ENCODE data around the gene SSH2.
A peak's percentile ranks its signal among the peaks of the same experiment; 100 is the strongest.

SSH2 gene

DNA sequence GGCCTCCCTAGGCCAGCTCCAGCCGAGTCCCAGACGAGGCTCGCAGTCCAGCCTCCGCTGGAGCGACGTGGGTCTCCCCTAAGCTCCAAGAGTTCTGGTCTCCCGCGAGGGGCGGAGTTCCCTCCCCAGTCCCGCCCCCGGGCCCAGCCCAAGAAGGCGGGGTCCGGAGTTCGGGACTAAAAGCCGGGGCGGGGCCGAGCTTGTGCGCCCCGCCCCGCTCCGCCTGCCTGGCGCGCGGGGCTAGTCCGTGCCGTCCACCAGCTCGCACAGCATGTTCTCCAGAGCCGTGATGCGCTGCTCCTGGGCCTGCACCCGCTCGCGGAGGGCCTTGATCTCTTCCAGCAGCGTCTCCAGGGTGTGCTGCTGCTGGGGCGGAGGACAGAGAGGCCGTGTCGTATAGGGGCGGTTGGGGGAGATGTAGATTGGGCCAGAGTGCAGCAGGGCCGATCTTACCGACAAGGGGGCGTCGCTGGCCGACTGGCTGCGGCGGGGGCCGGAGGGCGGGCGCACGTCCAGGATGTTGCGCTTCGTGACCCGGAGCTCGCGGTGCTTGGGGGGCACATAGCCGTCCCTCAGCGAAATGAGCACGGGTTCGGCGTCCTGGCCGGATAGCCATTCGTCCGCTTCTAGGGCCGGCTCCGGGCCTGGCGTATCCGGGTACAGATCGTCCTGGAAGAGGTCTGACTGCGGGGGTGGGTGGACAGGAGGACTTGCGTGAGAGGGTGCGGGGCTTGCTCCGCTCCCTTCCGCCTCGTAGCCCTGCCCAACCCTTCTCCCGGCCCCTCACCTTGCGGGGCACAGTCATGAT lies 314.3 kb downstream of the SSH2 start:
- TF ChIP-seq, protein P1, sequence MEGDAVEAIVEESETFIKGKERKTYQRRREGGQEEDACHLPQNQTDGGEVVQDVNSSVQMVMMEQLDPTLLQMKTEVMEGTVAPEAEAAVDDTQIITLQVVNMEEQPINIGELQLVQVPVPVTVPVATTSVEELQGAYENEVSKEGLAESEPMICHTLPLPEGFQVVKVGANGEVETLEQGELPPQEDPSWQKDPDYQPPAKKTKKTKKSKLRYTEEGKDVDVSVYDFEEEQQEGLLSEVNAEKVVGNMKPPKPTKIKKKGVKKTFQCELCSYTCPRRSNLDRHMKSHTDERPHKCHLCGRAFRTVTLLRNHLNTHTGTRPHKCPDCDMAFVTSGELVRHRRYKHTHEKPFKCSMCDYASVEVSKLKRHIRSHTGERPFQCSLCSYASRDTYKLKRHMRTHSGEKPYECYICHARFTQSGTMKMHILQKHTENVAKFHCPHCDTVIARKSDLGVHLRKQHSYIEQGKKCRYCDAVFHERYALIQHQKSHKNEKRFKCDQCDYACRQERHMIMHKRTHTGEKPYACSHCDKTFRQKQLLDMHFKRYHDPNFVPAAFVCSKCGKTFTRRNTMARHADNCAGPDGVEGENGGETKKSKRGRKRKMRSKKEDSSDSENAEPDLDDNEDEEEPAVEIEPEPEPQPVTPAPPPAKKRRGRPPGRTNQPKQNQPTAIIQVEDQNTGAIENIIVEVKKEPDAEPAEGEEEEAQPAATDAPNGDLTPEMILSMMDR (IDR thresholded peaks at IDR 0.05; ENCODE audit: control insufficient read depth, insufficient read depth, low read depth, low read length, missing control alignments): no peak
- DNase-seq (ENCODE audit: low read depth): no peak
- H3K4me3 ChIP-seq (ENCODE audit: control insufficient read depth, low read depth, low read length): peak overlapping the region; percentile 27

DNA sequence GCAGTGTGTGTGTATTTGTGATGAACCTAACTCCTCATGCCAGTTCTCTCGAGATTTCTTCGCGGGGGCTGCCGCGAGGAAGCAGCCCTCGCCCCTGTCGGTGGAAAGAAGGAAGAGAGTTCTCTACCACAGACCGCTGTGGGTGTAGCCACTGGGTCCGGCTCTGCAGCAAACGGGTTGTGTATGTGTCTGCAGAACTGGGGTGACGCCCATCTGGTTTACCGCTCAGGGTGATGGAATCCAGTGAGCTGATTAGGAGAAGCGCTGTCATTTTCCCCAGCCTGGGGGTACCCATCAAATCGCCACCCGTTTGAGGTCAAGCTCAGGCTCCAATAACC lies 315.0 kb downstream of the SSH2 start:
- no peak overlapping the region for H3K4me3 ChIP-seq (ENCODE audit: control insufficient read depth, low read depth, low read length)
- no peak for DNase-seq (ENCODE audit: low read depth)
- TF ChIP-seq, protein P1 (IDR thresholded peaks at IDR 0.05; ENCODE audit: control insufficient read depth, insufficient read depth, low read depth, low read length, missing control alignments): no peak

DNA sequence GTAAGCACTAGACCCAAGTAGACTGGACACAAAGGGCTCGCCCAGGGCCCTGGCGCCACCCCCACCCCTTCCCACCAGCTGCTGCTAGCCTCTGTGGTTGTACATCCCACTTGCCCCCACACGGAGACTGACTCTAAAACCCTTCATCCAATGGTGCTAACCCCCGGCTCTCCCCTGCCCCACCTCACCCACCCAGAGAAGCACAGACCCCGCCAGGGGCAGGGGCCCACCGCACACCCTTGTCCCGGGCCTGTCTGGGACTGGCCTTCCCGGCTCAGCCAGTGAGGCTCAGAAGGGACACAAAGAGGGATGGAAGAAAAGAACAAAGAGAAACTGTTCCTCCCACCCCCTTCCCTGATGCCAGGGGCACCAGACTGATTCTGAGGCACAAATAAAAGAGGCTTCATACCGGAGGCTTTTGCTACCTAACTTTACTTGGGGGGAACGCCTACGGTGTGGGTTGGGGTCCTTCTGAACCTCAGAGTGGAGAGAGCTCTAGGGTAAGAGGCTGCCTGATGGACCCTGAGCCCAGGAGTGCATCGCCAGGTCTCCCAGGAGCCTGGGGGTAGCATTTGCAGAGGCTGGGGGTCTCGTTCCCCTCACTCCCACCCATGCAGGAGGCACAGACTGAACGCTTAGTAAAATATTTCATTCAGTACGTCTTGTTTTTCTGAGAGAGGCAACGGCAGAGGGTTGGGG lies 315.5 kb downstream of the SSH2 start:
- TF ChIP-seq, protein P1 (IDR thresholded peaks at IDR 0.05; ENCODE audit: control insufficient read depth, insufficient read depth, low read depth, low read length, missing control alignments): no peak
- no peak overlapping the region for H3K4me3 ChIP-seq (ENCODE audit: control insufficient read depth, low read depth, low read length)
- DNase-seq (ENCODE audit: low read depth): no peak

DNA sequence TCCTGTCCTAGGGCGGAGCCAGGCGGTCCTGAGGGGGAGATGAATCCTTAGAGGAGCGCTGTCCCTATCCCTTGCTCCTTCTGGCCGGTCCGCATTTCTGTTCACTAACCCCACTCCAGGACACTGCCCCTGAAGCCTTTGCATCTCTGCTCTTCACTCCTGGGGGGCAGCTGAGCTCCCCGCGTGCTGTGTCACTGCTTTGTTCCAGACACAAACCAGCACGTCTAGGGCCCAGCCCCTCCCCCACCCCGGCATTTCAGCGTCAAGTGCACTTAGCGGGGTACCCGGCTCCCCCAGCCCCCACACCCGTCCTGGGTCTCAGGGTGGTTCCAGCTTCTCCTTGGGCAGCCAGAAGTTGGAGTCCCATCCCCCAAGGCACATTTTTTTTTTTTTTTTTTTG lies 316.2 kb downstream of the SSH2 start:
- DNase-seq (ENCODE audit: low read depth): no peak
- TF ChIP-seq, protein P1 (IDR thresholded peaks at IDR 0.05; ENCODE audit: control insufficient read depth, insufficient read depth, low read depth, low read length, missing control alignments): no peak
- H3K4me3 ChIP-seq (ENCODE audit: control insufficient read depth, low read depth, low read length): peak overlapping the region; percentile 10

DNA sequence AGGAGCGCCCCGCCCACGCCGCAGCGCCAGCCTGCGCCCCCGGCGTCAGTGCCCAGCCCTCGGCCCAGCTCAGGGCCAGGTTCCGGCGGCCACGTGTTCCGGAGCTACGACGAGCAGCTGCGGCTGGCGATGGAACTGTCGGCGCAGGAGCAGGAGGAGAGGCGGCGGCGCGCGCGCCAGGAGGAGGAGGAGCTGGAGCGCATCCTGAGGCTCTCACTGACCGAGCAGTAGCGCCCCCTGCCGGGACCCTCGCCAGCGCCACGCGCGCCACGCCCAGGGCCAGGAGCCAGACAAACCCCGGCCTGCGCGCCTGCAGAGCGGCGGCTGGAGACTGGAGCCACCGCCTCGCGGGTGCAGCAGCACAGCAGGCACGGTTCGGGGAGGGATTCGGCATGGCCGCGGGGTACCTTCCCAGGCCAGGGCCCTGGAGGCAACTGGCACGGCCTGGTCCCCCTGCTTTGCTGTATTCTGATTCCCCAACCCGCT lies 316.6 kb downstream of the SSH2 start:
- peak overlapping the region; percentile 10 for H3K4me3 ChIP-seq (ENCODE audit: control insufficient read depth, low read depth, low read length)
- no peak for DNase-seq (ENCODE audit: low read depth)

More for the DNA sequence above, 316.6 kb downstream of the SSH2 start:
- TF ChIP-seq, protein P1 (IDR thresholded peaks at IDR 0.05; ENCODE audit: control insufficient read depth, insufficient read depth, low read depth, low read length, missing control alignments): peak; percentile 55
